Kidney tubule cell (primary cell): ENCODE results near the gene RNASE8.
A peak's percentile ranks its signal among the peaks of the same experiment; 100 is the strongest.
"Not testable (repeated sequence)": the region's sequence is repeated elsewhere in the genome, so short reads cannot be mapped to it uniquely, and the experiment has no call there.

Experiments used
- DNase-seq: peaks from one replicate; pipeline ENCODE4 v3.0.0-alpha.2; 2018; ENCODE audit warnings: low spot score

The RNASE8 gene

DNA sequence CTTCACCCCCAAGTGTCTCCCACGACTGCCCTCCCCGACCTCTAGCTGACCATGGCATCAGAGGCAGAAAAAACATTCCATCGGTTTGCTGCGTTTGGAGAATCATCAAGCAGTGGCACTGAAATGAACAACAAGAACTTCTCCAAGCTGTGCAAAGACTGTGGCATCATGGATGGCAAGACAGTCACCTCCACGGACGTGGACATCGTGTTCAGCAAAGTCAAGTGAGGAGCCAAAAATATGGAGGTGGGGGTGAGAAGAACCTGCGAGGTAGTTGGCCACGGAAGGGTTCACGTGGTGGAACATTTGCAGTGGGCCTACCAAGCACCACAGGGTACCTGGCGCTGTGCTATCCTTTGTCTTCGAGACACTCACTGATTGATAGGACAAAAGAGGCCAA is 27.1 kb upstream of the RNASE8 start:
- DNase-seq: no peak

- DNase-seq: no peak
These were observed 25.1 kb upstream of the RNASE8 start for GRCh38 chr14:21032326-21033132.

DNA sequence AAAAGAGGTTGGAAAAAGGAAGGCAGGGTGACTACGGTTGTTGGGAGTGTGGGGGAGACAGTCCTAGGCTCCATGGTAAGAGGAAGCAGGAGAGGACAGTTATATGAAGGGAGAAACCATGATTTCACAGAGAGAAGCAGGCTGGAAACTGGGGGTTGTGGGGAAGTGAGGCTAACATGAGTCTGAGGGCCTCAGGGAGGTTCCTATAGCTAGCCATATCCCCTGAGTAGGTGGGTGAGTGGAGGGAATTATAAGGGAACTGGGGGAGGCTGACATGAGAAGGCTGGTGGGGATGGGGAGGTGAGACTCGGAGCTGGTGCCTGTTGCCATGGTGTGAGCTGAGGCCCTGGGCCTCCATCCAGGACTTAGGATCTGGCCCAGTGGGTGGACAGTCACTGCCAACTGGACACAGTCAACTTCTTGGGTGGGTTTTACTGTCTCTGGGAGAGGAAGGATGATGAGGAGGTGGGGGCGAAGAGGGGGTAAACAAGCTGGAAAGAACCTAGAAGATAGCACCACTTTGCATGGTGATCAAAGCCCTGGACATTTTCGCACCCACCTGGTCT is 24.4 kb upstream of the RNASE8 start:
- DNase-seq: no peak

DNA sequence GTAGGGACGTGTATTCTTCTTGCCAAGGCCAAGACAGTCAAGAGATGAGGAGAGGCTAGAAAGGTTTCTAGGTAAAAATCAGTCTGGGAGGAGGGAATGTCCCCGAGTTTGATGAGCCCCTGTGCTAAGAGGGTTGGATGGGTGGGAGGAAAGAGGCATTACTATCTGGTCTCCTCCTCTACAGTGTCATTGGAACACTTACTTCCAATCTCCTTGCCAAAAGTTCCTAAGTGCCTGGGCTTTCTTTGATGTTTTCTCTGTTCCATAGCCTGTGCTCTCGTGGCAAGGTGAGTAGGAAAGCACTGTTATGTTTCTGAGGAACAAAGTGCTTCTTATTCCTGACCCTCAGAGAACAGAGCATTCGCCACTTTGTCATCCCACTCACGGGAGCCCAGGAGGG is 22.9 kb upstream of the RNASE8 start, which contains the start of gene RNASE13:
Gene RNASE13, minus strand, starts transcription at position 101 of the 400 bp plus-strand sequence. CDS start 519 bp downstream, outside the sequence.
- no peak for DNase-seq

- DNase-seq: peak; percentile 87
These were observed 20.9 kb upstream of the RNASE8 start for GRCh38 chr14:21036751-21037150.

DNA sequence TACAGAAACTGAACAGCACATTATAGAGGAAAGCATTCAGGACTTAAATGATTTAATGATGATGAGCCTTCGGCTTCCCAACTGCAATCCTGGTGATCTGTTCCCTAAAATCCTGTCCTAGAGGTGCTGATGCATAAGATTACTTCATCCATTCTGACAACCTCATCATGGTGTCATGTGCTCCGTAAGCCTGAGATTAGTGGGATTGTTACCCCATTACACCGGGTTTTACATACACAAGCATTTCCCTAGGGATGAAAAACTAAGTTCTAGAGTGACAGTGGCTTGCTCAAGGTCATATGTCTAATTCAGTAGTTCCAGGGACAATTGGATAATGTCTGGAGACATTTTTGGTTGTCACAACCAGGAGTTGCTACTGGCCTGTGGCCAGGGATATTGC is 20.5 kb upstream of the RNASE8 start:
- no peak for DNase-seq

- no peak for DNase-seq
These were observed 18.9 kb upstream of the RNASE8 start for GRCh38 chr14:21038441-21039422.

DNA sequence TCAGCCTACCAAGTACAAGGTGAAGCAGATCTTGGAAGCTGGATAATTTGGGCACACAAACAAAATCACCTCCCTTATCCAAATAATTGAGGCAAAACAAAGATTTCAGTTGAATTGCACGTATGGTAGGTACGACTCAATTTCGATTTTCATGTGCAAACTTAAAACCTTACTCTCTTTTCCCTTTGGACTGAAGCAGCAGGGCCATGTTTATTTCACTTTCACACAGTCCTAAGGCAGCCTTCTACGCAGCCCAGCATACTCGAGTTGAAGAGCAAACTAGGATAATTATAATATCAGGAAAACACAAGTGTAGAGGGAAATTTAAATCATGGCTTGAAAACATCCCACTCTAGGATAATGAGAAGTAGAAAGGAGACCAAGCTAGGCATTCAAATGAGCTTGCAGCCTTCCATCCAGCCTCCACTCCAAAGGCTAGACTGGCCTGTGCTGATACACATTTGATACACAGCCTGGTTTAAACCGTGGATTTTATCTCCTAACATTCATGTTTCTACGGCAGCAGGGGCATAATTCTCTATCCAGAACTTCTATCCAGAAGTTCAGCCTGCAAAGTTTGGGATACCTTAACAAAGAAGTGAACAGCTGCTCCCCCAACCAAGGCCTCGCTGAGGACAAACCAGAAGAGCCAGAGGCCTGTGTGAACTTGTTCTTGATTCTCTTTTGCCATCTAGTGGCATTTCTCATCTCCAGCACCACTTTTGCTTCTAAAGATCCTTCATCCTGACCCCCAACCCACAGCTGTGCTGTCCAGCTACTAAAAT is 17.8 kb upstream of the RNASE8 start:
- DNase-seq: peak; percentile 55

DNA sequence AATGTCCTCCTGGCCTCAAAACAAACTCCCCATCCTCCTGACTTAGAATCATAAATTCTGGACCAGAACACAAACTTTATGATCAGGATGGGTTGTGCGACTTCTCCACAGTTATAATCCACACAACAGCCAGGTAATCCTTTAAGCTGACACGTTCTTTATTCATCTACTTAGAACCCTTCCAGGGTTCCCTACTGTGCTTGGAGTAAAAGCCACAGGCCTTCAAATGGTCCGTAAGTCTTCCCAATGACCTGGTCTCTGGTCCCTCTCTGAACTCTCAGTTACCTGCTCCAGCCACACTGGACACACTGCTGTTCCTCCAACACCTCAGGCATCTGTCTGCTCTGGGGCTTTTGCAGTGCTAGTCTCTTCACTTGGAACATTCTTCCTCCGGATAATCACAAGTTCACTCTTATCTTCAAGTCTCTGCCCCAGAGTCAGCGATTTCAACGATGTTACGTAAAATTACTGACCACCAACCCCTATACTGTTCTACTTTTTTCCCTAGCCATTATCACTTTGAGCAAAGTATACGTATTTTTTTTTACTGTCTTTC is 17.2 kb upstream of the RNASE8 start:
- no peak for DNase-seq

- DNase-seq: not testable (repeated sequence)
These were observed 16.7 kb upstream of the RNASE8 start for GRCh38 chr14:21040941-21041340.

DNA sequence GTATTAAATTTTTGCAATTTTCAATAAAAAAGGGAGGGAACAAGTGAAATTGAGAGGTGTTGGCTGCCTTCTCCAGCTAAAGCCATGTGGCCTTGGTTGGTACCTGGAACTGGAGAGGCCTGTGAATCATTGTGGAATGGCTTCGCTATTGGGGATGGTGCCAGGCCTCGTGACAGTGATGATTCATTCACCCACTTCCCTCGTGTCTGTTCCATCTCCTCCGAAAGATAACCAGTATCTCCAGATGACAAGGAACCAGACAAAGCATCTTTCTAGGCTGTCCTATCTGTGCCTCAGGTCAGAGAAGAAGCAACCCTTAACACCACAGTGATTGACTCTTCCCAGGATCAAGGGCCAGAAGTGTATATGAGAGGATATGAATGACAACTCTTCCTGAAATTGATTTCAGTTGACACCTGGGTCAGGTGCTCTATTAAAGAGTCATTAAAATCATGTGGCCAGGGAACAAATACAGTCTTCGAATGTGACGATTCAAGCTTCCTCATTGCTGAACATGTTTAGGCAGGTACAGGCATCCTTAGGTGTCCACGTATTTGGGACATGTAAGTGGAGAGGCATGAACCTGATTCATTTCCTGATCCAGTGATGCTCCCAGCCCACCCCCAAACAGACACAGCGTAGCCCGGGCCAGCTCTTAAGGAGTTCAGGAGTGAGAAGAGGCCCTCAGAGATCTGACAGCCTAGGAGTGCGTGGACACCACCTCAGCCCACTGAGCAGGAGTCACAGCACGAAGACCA is 15.8 kb upstream of the RNASE8 start, which contains the start of gene RNASE7:
Gene RNASE7, plus strand, starts transcription at position 687 of the 758 bp plus-strand sequence. CDS start 631 bp downstream, outside the sequence.
- DNase-seq: peak; percentile 66

DNA sequence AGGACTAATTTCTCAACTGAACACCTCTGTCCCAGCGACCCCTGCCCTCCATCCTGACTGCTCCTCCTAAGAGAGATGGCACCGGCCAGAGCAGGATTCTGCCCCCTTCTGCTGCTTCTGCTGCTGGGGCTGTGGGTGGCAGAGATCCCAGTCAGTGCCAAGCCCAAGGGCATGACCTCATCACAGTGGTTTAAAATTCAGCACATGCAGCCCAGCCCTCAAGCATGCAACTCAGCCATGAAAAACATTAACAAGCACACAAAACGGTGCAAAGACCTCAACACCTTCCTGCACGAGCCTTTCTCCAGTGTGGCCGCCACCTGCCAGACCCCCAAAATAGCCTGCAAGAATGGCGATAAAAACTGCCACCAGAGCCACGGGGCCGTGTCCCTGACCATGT is 14.7 kb upstream of the RNASE8 start:
- peak; percentile 47 for DNase-seq

DNA sequence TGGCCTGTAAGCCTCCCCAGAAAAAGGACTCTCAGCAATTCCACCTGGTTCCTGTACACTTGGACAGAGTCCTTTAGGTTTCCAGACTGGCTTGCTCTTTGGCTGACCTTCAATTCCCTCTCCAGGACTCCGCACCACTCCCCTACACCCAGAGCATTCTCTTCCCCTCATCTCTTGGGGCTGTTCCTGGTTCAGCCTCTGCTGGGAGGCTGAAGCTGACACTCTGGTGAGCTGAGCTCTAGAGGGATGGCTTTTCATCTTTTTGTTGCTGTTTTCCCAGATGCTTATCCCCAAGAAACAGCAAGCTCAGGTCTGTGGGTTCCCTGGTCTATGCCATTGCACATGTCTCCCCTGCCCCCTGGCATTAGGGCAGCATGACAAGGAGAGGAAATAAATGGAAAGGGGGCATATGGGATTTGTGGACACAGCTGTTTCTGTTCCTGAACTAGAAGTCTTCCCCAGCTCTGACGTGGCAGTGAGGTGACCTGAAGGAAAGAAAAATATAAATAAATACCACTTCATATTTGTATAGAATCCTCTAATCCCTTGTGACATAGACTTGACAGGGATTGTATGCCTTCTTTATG is 14.1 kb upstream of the RNASE8 start:
- DNase-seq: no peak

DNA sequence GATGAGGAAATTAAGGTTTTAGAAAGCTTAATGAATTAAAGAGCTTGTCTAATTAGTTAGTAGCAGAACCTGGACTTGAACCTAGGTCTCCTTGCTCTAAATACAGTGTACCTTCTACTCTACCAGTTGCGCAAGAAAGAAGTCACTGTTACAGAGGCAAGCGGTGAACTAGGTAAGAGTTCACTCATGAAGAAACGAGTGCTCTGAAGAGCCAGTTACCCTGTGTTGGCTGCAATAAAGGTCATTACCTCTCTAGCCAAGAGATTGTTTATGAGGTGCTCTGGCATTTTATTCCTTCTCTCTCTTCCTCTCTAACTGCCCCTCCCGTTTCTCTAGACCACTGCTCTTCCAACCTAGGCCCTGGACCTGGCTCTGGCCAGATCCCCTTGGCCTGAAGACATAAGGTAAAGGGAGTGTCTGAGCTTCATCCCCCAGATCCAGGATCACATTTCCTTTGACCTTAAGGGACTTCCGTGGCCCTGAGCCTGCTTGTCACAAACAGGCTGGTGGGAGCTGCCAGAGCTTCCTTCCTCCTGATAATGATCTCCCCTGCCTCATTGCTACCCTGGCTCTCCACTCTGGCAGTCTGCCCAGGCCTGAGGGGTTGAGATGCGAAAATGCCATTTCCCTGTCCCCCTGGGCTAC is 13.5 kb upstream of the RNASE8 start:
- no peak for DNase-seq

- no peak for DNase-seq
These were observed 10.2 kb upstream of the RNASE8 start for GRCh38 chr14:21047378-21047781.

DNA sequence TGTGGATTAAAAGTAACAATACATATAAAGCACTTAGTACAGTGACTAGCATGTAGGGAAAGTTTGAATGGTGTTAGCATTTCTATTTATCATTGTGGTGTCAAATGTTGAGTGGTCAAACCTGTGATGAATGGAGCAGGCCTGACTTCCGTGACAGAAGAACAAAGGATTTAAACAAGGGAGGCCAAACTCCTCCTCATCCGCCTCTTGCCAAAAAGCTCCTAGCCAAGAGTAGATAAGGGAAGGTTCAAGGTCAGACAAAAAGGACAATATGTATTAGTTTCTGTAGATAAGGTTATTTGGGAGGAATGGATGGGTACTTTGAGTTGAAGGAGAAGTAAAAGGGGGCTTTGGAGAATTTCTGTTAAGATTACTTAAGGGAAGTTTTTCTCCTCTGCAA is 9.0 kb upstream of the RNASE8 start:
- no peak for DNase-seq

DNA sequence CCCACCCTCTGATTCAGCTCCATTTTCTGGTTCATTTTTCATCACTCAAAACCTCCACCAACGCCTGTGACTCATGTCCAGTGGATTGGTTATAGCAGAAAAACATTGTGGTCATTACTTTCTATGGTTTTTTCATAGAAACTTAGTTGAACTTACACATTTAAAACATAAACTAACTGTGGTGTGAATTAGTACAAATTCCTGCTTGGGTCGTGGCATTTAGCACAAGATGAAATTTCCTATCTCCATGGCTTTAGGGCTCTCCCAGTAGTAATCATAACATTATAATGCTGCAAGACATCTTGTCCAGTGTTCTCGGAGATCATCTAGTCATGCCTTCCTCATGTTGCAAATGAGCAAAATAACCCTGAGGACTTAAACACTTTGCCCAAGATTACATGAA is 8.3 kb upstream of the RNASE8 start:
- DNase-seq: no peak

- no peak for DNase-seq
These were observed 7.0 kb upstream of the RNASE8 start for GRCh38 chr14:21050597-21050996.
